ENCODE measurements around the gene PRDM13. TPM values are rescaled to one million over a fixed set of nuclear protein-coding genes. Genes with fewer than 3 reads are reported as not detected.

Gene PRDM13
- polyA plus RNA-seq, 1 donor (not counting 4 experiments of a cell fraction or from before 2014, with no cell fraction given), result not detected

DNA sequence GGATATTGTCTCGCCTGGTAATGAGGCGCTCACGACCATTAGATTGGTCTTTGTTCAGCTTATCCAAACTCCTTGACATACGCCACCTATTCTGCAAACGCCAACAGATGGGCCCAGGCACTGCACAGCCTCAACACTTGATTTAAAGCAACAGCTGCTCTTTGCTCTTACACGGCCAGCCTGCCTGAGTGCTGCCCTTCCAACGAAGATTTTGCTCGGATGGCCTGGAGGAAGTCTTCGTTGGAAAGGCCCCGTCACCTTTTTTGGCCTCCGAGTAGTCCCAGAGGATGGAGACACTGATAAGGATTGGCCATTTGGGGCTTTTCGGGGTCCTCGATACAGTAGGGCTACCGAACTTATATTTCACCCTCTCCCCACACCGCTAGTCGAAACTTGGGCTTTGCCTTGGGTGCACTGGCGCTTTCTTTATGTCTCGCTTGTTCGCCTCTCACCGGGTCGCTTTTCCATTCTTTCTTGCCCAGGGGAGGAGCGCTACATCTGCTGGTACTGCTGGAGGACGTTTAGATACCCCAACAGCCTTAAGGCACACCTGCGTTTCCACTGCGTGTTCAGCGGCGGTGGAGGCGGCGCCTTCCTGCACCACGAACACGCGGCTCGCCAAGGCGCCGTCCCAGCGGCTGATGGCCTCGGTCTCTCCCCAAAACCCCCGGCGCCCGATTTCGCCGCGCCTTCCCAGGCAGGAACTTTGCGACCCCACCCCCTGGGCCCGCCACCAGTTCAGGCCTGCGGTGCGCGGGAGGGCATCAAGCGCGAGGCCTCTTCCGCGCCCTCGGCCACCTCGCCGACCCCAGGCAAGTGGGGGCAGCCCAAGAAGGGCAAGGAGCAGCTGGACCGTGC lies 6.1 kb downstream of the PRDM13 start:
- Histone ChIP-seq H2AFZ (ENCODE audit: control insufficient read depth, low read length) (peak overlapping the region; percentile 19), H4K20me1 (ENCODE audit: control insufficient read depth, extremely low read depth, insufficient read depth, low read length) (no peaks in the 10 kb centered on the region), H3K9ac (ENCODE audit: control insufficient read depth, extremely low read depth, insufficient read depth, low read length) (no peak overlapping the region), H3K4me1 (ENCODE audit: control insufficient read depth, extremely low read depth, insufficient read depth, low read length) (peaks cover 6% of the 10 kb centered on the region), H3K4me3 (ENCODE audit: control insufficient read depth in 2 of 3, extremely low read depth in 1 of 3, insufficient read depth in 2 of 3, low read depth in 1 of 3, low read length in 3 of 3) (no peak overlapping the region), H3K36me3 (ENCODE audit: control insufficient read depth in 2 of 2, extremely low read depth in 1 of 2, insufficient read depth in 2 of 2, low read length in 2 of 2) (no peaks in the 10 kb centered on the region), H3K79me2 (ENCODE audit: control insufficient read depth, insufficient read depth, low read length) (no peaks in the 10 kb centered on the region), H3K27me3 (ENCODE audit: control insufficient read depth, extremely low read depth, insufficient read depth, low read length) (peaks cover 97% of the 10 kb centered on the region), H3K27ac (ENCODE audit: control insufficient read depth, insufficient read depth, low read length) (no peak overlapping the region), H3K9me1 (ENCODE audit: control insufficient read depth, extremely low read depth, insufficient read depth, low read length) (no peaks in the 10 kb centered on the region), H3K9me3 (ENCODE audit: control insufficient read depth, low read depth, low read length) (no peaks in the 10 kb centered on the region), H3K4me2 (ENCODE audit: control insufficient read depth, extremely low read depth, insufficient read depth, low read depth, low read length) (peak overlapping the region; percentile 16)
- TF ChIP-seq CTCF (optimal IDR thresholded peaks at IDR 0.05 in 1 of 3, IDR thresholded peaks at IDR 0.05 in 1 of 3, conservative IDR thresholded peaks at IDR 0.05 in 1 of 3; ENCODE audit: extremely low read depth in 1 of 3, insufficient read depth in 2 of 3, low read length in 3 of 3), result no peak
- TF ChIP-seq EZH2 (IDR thresholded peaks at IDR 0.05; ENCODE audit: low read length), result peak; percentile 44
- dilution Hi-C loops (cut with MboI; ENCODE audit: extremely low pct_ligation_motif_present, low sequenced_read_pairs), result no loop called here
- no peak for FAIRE-seq
- DNase-seq (ENCODE audit: low read depth, low spot score), result no peak

DNA sequence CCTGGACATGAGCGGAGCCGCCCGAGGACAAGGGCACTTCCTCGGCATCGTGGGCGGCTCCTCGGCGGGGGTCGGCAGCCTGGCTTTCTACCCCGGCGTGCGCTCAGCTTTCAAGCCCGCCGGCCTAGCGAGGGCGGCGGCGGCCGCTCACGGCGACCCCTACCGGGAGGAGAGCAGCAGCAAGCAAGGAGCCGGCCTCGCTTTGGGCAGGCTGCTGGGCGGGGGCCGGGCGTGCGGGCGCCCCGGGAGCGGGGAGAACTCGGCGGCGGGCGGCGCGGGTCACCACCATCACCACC lies 6.7 kb downstream of the PRDM13 start:
- H3K4me3 ChIP-seq (ENCODE audit: control insufficient read depth in 2 of 3, extremely low read depth in 1 of 3, insufficient read depth in 2 of 3, low read depth in 1 of 3, low read length in 3 of 3), result peak overlapping the region in 1 of 3 experiments; percentile 2
- DNase-seq (ENCODE audit: low read depth, low spot score) (no peak), FAIRE-seq (no peak)
- no peak for TF ChIP-seq EZH2 (IDR thresholded peaks at IDR 0.05; ENCODE audit: low read length)
- TF ChIP-seq CTCF (optimal IDR thresholded peaks at IDR 0.05 in 1 of 3, IDR thresholded peaks at IDR 0.05 in 1 of 3, conservative IDR thresholded peaks at IDR 0.05 in 1 of 3; ENCODE audit: extremely low read depth in 1 of 3, insufficient read depth in 2 of 3, low read length in 3 of 3), result peak in 1 of 3 experiments; percentile 54
- dilution Hi-C loops (cut with MboI; ENCODE audit: extremely low pct_ligation_motif_present, low sequenced_read_pairs), result no loop called here
- H3K27ac ChIP-seq (ENCODE audit: control insufficient read depth, insufficient read depth, low read length), result no peak overlapping the region
- H3K36me3 ChIP-seq (ENCODE audit: control insufficient read depth in 2 of 2, extremely low read depth in 1 of 2, insufficient read depth in 2 of 2, low read length in 2 of 2), result no peaks in the 10 kb centered on the region
- peak overlapping the region; percentile 16 for H3K4me2 ChIP-seq (ENCODE audit: control insufficient read depth, extremely low read depth, insufficient read depth, low read depth, low read length)
- H3K9me1 ChIP-seq (ENCODE audit: control insufficient read depth, extremely low read depth, insufficient read depth, low read length), result no peaks in the 10 kb centered on the region
- H2AFZ ChIP-seq (ENCODE audit: control insufficient read depth, low read length), result peak overlapping the region; percentile 19
- no peaks in the 10 kb centered on the region for H4K20me1 ChIP-seq (ENCODE audit: control insufficient read depth, extremely low read depth, insufficient read depth, low read length)
- H3K79me2 ChIP-seq (ENCODE audit: control insufficient read depth, insufficient read depth, low read length), result no peaks in the 10 kb centered on the region
- no peak overlapping the region for H3K9ac ChIP-seq (ENCODE audit: control insufficient read depth, extremely low read depth, insufficient read depth, low read length)
- H3K4me1 ChIP-seq (ENCODE audit: control insufficient read depth, extremely low read depth, insufficient read depth, low read length), result peaks cover 6% of the 10 kb centered on the region
- peaks cover 97% of the 10 kb centered on the region for H3K27me3 ChIP-seq (ENCODE audit: control insufficient read depth, extremely low read depth, insufficient read depth, low read length)
- peaks cover 1% of the 10 kb centered on the region for H3K9me3 ChIP-seq (ENCODE audit: control insufficient read depth, low read depth, low read length)
